Measurements from ENCODE around the gene DYNC1I1.

Gene DYNC1I1

DNA sequence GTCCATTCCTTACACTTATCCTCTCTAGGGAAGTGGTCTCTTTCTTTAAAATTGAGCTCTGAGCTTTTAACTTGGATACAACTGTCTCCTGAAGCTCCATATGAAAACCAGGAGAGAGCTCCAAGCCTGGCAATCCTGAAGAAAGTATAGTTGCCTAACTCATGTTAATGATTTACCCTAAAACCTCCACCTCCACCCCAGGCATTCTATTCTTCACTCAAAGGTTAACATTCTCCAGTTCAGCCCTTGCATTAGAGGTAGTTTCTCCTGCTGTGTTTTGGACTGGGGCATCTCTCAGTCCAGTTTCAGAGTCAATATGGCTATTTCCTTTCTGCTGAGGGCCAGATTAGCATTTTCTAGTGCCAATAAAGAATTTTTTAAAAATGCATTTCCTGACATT is 354.0 kb downstream of the DYNC1I1 start:
- no peak for DNase-seq (ENCODE audit: low spot score)

GRCh38 chr7:96127746-96128145 is 355.4 kb downstream of the DYNC1I1 start:
- FAIRE-seq (no peak), DNase-seq (ENCODE audit: low spot score) (no peak)

More for the DNA sequence above, 354.0 kb downstream of the DYNC1I1 start:
- FAIRE-seq = no peak

DNA sequence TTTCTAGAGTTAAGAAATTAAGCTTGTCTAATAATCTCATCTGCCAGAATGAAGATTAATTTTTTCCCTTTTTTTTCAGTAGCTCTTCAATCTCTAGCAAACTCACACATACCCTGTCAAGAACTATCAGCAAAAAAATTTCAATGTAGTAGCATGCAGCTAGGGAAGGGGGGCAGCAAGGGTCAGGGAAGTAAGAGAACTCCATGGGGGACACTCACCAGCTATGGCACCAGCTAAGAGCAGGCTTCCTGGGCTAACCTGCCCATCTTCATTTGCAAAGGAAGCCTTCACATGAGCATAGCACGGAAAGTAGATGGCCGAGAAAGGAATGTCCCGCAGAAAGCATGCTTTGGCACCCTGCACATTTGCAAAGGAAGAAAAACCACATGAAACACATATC is 359.2 kb downstream of the DYNC1I1 start:
- DNase-seq (ENCODE audit: low spot score) (no peak), FAIRE-seq (no peak)

GRCh38 chr7:96135241-96135640 is 362.9 kb downstream of the DYNC1I1 start:
- DNase-seq (ENCODE audit: low spot score) = no peak
- FAIRE-seq = no peak

- DNase-seq (ENCODE audit: low spot score) (no peak), FAIRE-seq (no peak)
These were observed 364.4 kb downstream of the DYNC1I1 start for GRCh38 chr7:96136600-96137239.

- DNase-seq (ENCODE audit: low spot score) = no peak
- no peak for FAIRE-seq
These were observed 371.3 kb downstream of the DYNC1I1 start for GRCh38 chr7:96143495-96144259.

GRCh38 chr7:96144260-96144526 is 371.8 kb downstream of the DYNC1I1 start:
- DNase-seq (ENCODE audit: low spot score) (no peak), FAIRE-seq (no peak)
